Calu3 (cell line): ENCODE data around the gene COX4I1. TPM values are rescaled to one million over a fixed set of nuclear protein-coding genes. Genes with fewer than 3 reads are reported as not detected.

Source experiments
- BruUV-seq: library from RNA; stranded (reverse); fragments of 400-500 nt; replicated peaks from 2 replicates; lab custom pipeline; 2021; lab: Mats Ljungman, UMichigan
- CTCF ChIA-PET: fragments of 300-600 bp; sonication (Branson Sonifier 250); formaldehyde crosslinking; loops from one replicate; lab custom pipeline; 2022; ENCODE audit warnings: antibody characterized with exemption; lab: Charles Lee
- DNase-seq: peaks from one replicate; pipeline ENCODE4 v3.0.0; 2022
- H3K27ac Mint-ChIP-seq: one replicate; pipeline ENCODE4 v1.8.0; 2022; ENCODE audit warnings: mixed read lengths; ENCODE audit not compliant: unreplicated experiment
- H3K27me3 Mint-ChIP-seq: one replicate; pipeline ENCODE4 v1.8.0; 2022; ENCODE audit warnings: mixed read lengths; ENCODE audit not compliant: unreplicated experiment
- H3K36me3 Mint-ChIP-seq: one replicate; pipeline ENCODE4 v1.8.0; 2022; ENCODE audit warnings: mild to moderate bottlenecking, moderate library complexity, mixed read lengths; ENCODE audit not compliant: insufficient read depth, unreplicated experiment
- H3K4me1 Mint-ChIP-seq: one replicate; pipeline ENCODE4 v1.8.0; 2022; ENCODE audit warnings: mild to moderate bottlenecking, low read depth, mixed read lengths; ENCODE audit not compliant: unreplicated experiment
- H3K4me3 Mint-ChIP-seq: one replicate; pipeline ENCODE4 v1.8.0; 2022; ENCODE audit warnings: mild to moderate bottlenecking, low read depth, moderate library complexity, mixed read lengths; ENCODE audit not compliant: unreplicated experiment
- H3K9me3 Mint-ChIP-seq: one replicate; pipeline ENCODE4 v1.8.0; 2022; ENCODE audit warnings: low read depth, mixed read lengths; ENCODE audit not compliant: unreplicated experiment
- CTCF ChIP-seq: fragments of 200-600 bp; IDR thresholded peaks from one replicate; pipeline ENCODE4 v1.8.0; 2022; ENCODE audit warnings: antibody characterized with exemption; ENCODE audit not compliant: unreplicated experiment
- intact Hi-C: fragments of 100-400 bp; cut with micrococcal nuclease; formaldehyde crosslinking; loops from one replicate; pipeline ENCODE4 v1.10.0; 2022; ENCODE audit not compliant: unreplicated experiment
- total RNA-seq: library from RNA; stranded (reverse); gene quantifications from 2 replicates; pipeline ENCODE4 v1.2.3, GENCODE V29; 2022

Gene COX4I1
- total RNA-seq, 1 experiment from 2014 or later = 639 TPM

DNA sequence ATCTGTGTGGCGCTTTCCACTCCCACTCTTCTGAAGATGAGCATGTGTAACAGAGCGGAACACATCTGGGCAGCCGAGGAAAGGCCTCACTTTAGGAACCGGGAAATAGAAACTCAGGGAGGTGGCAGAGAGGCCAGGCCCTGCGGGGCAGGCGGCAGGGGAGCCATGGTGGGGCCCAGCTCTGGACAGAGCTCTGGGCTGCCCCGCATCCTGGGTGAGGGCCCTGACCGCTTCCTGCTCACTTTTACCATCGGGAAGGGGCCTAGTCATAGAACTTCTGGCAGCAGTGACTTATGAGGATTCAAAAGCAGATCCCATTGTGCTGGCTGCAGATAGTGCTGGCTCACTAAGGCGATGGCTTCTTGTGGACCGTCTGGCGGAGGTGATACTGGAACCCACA is 22.6 kb downstream of the COX4I1 start:
- DNase-seq = no peak
- H3K36me3 Mint-ChIP-seq = no peaks in the 10 kb centered on the region
- no peaks in the 10 kb centered on the region for H3K9me3 Mint-ChIP-seq
- no peak for TF ChIP-seq CTCF
- BruUV-seq = no TSS peak
- H3K4me3 Mint-ChIP-seq = no peak overlapping the region
- intact Hi-C loops = no loop called here
- H3K27me3 Mint-ChIP-seq = peaks cover 48% of the 10 kb centered on the region
- H3K27ac Mint-ChIP-seq = no peak overlapping the region
- no peaks in the 10 kb centered on the region for H3K4me1 Mint-ChIP-seq
- CTCF ChIA-PET = interaction anchor here (0.7 to 3.4 kb wide), 12 partner anchors 9 to 206 kb away, joined by 3 to 128 read pairs (median 7); no protein-coding TSS in a partner anchor

DNA sequence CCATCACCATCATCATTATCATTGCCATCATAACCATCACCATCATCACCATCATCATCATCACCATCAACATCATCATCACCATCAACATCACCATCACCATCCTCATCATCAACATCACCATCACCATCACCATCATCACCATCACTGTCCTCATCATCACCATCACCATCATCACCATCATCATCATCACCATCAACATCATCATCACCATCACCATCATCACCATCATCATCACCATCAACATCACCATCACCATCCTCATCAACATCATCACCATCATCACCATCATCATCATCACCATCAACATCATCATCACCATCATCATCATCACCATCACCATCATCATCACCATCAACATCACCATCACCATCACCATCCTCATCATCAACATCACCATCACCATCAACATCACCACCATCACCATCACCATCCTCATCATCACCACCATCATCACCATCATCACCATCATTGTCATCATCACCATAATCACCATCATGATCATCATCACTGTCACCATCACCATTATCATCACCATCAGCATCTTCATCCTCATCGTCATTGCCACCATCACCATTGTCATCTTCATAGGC is 23.9 kb downstream of the COX4I1 start:
- CTCF ChIA-PET = interaction anchor here (0.8 to 1.0 kb wide), 2 partner anchors 14 to 163 kb away, joined by 3 read pairs; no protein-coding TSS in a partner anchor
- H3K9me3 Mint-ChIP-seq = no peaks in the 10 kb centered on the region
- no peaks in the 10 kb centered on the region for H3K4me1 Mint-ChIP-seq
- DNase-seq = no peak
- TF ChIP-seq CTCF = no peak
- no TSS peak for BruUV-seq
- peaks cover 39% of the 10 kb centered on the region for H3K27me3 Mint-ChIP-seq
- H3K4me3 Mint-ChIP-seq = no peak overlapping the region
- intact Hi-C loops = no loop called here
- no peak overlapping the region for H3K27ac Mint-ChIP-seq
- H3K36me3 Mint-ChIP-seq = no peaks in the 10 kb centered on the region

- BruUV-seq = no TSS peak
- Mint-ChIP-seq H3K36me3 (no peaks in the 10 kb centered on the region), H3K27me3 (peaks cover 42% of the 10 kb centered on the region), H3K4me3 (no peak overlapping the region), H3K4me1 (no peaks in the 10 kb centered on the region), H3K27ac (no peak overlapping the region), H3K9me3 (no peaks in the 10 kb centered on the region)
- no peak for TF ChIP-seq CTCF
- intact Hi-C loops = no loop called here
- CTCF ChIA-PET = interaction anchor here (0.8 to 1.0 kb wide), 2 partner anchors 13 to 162 kb away, joined by 3 read pairs; no protein-coding TSS in a partner anchor
- no peak for DNase-seq
These were observed 25.0 kb downstream of the COX4I1 start for GRCh38 chr16:85824161-85825135.

DNA sequence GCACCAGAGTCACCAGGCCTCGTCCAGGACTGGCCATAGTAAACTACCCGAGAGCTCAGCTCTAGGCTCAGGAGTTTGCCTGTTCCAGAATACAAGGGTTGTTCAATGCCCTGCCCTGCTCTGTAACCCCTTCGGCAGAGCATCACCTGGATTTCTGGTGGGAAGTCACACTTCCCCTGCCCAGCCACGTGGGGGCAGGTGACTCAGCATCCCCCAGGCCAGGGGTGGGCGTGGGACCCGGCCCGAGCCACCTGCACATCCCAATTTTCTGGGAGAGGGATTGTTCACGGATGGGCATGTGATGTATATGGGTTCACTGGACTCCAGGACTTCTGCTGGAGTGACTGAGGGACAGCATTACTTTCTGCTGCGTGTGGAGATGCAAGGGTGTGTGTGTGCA is 25.8 kb downstream of the COX4I1 start:
- peaks cover 42% of the 10 kb centered on the region for H3K27me3 Mint-ChIP-seq
- H3K27ac Mint-ChIP-seq = no peak overlapping the region
- CTCF ChIA-PET = no interaction called here
- H3K4me1 Mint-ChIP-seq = no peaks in the 10 kb centered on the region
- no peaks in the 10 kb centered on the region for H3K36me3 Mint-ChIP-seq
- no peak for DNase-seq
- no peak overlapping the region for H3K4me3 Mint-ChIP-seq
- no TSS peak for BruUV-seq
- no peaks in the 10 kb centered on the region for H3K9me3 Mint-ChIP-seq
- TF ChIP-seq CTCF = peak; percentile 53
- intact Hi-C loops = no loop called here
